CD4-positive, alpha-beta T cell (primary cell): ENCODE measurements around the gene KCNK3. TPM values are rescaled to one million over a fixed set of nuclear protein-coding genes. Genes with fewer than 3 reads are reported as not detected.

Source experiments
- ATAC-seq: fragments of 200-7000 bp; cut with Tn5 transposase; one replicate; pipeline ENCODE4 v1.10.0; 2022; ENCODE audit warnings: mild to moderate bottlenecking; ENCODE audit not compliant: poor library complexity
- CTCF ChIA-PET: fragments of 350-600 bp; sonication (Branson Sonifier 250); formaldehyde crosslinking; loops from one replicate; lab custom pipeline; 2021; ENCODE audit warnings: antibody characterized with exemption, inconsistent platforms; lab: Charles Lee
- POLR2A ChIA-PET: fragments of 350-600 bp; sonication (Branson Sonifier 250); formaldehyde crosslinking; loops from one replicate; lab custom pipeline; 2021; ENCODE audit warnings: antibody characterized with exemption, inconsistent platforms; lab: Charles Lee
- DNase-seq, 14 experiments: peaks; one replicate each; pipeline ENCODE4 v3.0.0-alpha.2; 2013 to 2020; ENCODE audit warnings: mixed read lengths in 2 of 14
- H3K27ac ChIP-seq, 2 donors: one replicate each; pipeline versions ENCODE4 v1.5.1 to v1.7.0; 2013; ENCODE audit warnings: low read length in 2 of 2, low read depth in 1 of 2, mild to moderate bottlenecking in 1 of 2
- H3K27me3 ChIP-seq, 2 experiments: 1 replicate in 1 of 2; 2 replicates in 1 of 2; pipeline versions ENCODE4 v1.6.1 to v1.7.0; 2013; ENCODE audit warnings: low read length in 2 of 2, control low read depth in 1 of 2, mild to moderate bottlenecking in 1 of 2, moderate library complexity in 1 of 2; ENCODE audit not compliant: insufficient read depth in 2 of 2, control insufficient read depth in 1 of 2
- H3K36me3 ChIP-seq: one replicate; pipeline ENCODE4 v1.6.1; 2013; ENCODE audit warnings: low read length, control low read depth; ENCODE audit not compliant: insufficient read depth
- H3K4me1 ChIP-seq: one replicate; pipeline ENCODE4 v1.6.1; 2013; ENCODE audit warnings: low read length, control low read depth; ENCODE audit not compliant: insufficient read depth
- H3K4me3 ChIP-seq: one replicate; pipeline ENCODE4 v1.5.1; 2013; ENCODE audit warnings: mild to moderate bottlenecking, low read length, moderate library complexity
- H3K9me3 ChIP-seq, 2 experiments: 1 replicate in 1 of 2; 2 replicates in 1 of 2; pipeline versions ENCODE4 v1.6.1 to v1.7.0; 2013; ENCODE audit warnings: low read length in 2 of 2, mild to moderate bottlenecking in 2 of 2, control low read depth in 1 of 2, moderate library complexity in 1 of 2; ENCODE audit not compliant: control insufficient read depth in 1 of 2, insufficient read depth in 1 of 2
- H3K27ac Mint-ChIP-seq: one replicate; pipeline ENCODE4 v1.8.0; 2020; ENCODE audit warnings: mixed read lengths
- H3K27me3 Mint-ChIP-seq: one replicate; pipeline ENCODE4 v1.8.0; 2021; ENCODE audit warnings: mixed read lengths
- H3K36me3 Mint-ChIP-seq: one replicate; pipeline ENCODE4 v1.8.0; 2021; ENCODE audit warnings: low read depth, mixed read lengths
- H3K4me1 Mint-ChIP-seq: one replicate; pipeline ENCODE4 v1.8.0; 2021; ENCODE audit warnings: low read depth, mixed read lengths
- H3K4me3 Mint-ChIP-seq: one replicate; pipeline ENCODE4 v1.8.0; 2020; ENCODE audit warnings: mild to moderate bottlenecking, mixed read lengths
- H3K9me3 Mint-ChIP-seq: one replicate; pipeline ENCODE4 v1.8.0; 2020; ENCODE audit warnings: mixed read lengths
- CTCF ChIP-seq: fragments of 200-600 bp; IDR thresholded peaks from one replicate; pipeline ENCODE4 v1.8.0; 2022; ENCODE audit warnings: antibody characterized with exemption, mild to moderate bottlenecking
- intact Hi-C, 2 experiments: fragments of 100-400 bp; cut with DNase I in 1 of 2; cut with micrococcal nuclease in 1 of 2; formaldehyde crosslinking; loops; one replicate each; pipeline versions ENCODE4 v1.15.1 to v1.9.0; 2023 to 2025; cut with DNase I, micrococcal nuclease
- total RNA-seq, 174 experiments: library from RNA in 2 of 174; stranded (reverse) in 2 of 174; gene quantifications; one replicate each; pipeline ENCODE4 v1.2.3 and lab custom pipeline; 2021 to 2026

Gene KCNK3
- total RNA-seq, 2 experiments from 2014 or later = not detected

- Mint-ChIP-seq H3K4me1 (peaks cover 5% of the 10 kb centered on the region), H3K27ac (no peak overlapping the region), H3K27me3 (peaks cover 8% of the 10 kb centered on the region), H3K9me3 (no peaks in the 10 kb centered on the region), H3K4me3 (no peak overlapping the region), H3K36me3 (no peaks in the 10 kb centered on the region)
- ATAC-seq (no peak), DNase-seq (no peak)
- intact Hi-C loops = no loop called here
- ChIA-PET POLR2A (no interaction called here), CTCF (no interaction called here)
- no peak overlapping the region for H3K27ac ChIP-seq
- H3K36me3 ChIP-seq = no peaks in the 10 kb centered on the region
- peaks cover 0 to 3% of the 10 kb centered on the region in 2 experiments for H3K9me3 ChIP-seq
- no peaks in the 10 kb centered on the region for H3K27me3 ChIP-seq
- H3K4me1 ChIP-seq = no peaks in the 10 kb centered on the region
- no peak overlapping the region for H3K4me3 ChIP-seq
- no peak for TF ChIP-seq CTCF
These were observed 28.9 kb downstream of the KCNK3 start for GRCh38 chr2:26721115-26722032.

- no peaks in the 10 kb centered on the region for H3K27me3 ChIP-seq
- ATAC-seq = no peak
- H3K9me3 ChIP-seq = peaks cover 0 to 3% of the 10 kb centered on the region in 2 experiments
- POLR2A ChIA-PET = no interaction called here
- peaks cover 13% of the 10 kb centered on the region for H3K27me3 Mint-ChIP-seq
- H3K4me3 ChIP-seq = no peak overlapping the region
- no peak for TF ChIP-seq CTCF
- no peak for DNase-seq
- no peaks in the 10 kb centered on the region for H3K36me3 ChIP-seq
- no peaks in the 10 kb centered on the region for H3K4me1 ChIP-seq
- intact Hi-C loops = no loop called here
- CTCF ChIA-PET = no interaction called here
- H3K36me3 Mint-ChIP-seq = no peaks in the 10 kb centered on the region
- H3K4me3 Mint-ChIP-seq = no peak overlapping the region
- no peaks in the 10 kb centered on the region for H3K9me3 Mint-ChIP-seq
- H3K4me1 Mint-ChIP-seq = peaks cover 5% of the 10 kb centered on the region
- no peak overlapping the region for H3K27ac ChIP-seq
- no peak overlapping the region for H3K27ac Mint-ChIP-seq
These were observed 29.8 kb downstream of the KCNK3 start for GRCh38 chr2:26722328-26722727.

GRCh38 chr2:26722911-26723310 is 30.4 kb downstream of the KCNK3 start:
- ChIA-PET POLR2A (no interaction called here), CTCF (no interaction called here)
- Mint-ChIP-seq H3K4me1 (peaks cover 5% of the 10 kb centered on the region), H3K9me3 (no peaks in the 10 kb centered on the region), H3K36me3 (no peaks in the 10 kb centered on the region), H3K27me3 (peaks cover 14% of the 10 kb centered on the region), H3K4me3 (no peak overlapping the region), H3K27ac (no peak overlapping the region)
- TF ChIP-seq CTCF = no peak
- no peaks in the 10 kb centered on the region for H3K4me1 ChIP-seq
- no peak overlapping the region for H3K27ac ChIP-seq
- DNase-seq = no peak
- H3K27me3 ChIP-seq = no peaks in the 10 kb centered on the region
- no peaks in the 10 kb centered on the region for H3K36me3 ChIP-seq
- intact Hi-C loops = no loop called here
- H3K4me3 ChIP-seq = no peak overlapping the region
- H3K9me3 ChIP-seq = peaks cover 0 to 3% of the 10 kb centered on the region in 2 experiments
- no peak for ATAC-seq
